ENCODE data around the gene RAB25.

RAB25 gene

GRCh38 chr1:156096640-156097391, 35.9 kb downstream of the RAB25 start:
- TF ChIP-seq, protein P1, sequence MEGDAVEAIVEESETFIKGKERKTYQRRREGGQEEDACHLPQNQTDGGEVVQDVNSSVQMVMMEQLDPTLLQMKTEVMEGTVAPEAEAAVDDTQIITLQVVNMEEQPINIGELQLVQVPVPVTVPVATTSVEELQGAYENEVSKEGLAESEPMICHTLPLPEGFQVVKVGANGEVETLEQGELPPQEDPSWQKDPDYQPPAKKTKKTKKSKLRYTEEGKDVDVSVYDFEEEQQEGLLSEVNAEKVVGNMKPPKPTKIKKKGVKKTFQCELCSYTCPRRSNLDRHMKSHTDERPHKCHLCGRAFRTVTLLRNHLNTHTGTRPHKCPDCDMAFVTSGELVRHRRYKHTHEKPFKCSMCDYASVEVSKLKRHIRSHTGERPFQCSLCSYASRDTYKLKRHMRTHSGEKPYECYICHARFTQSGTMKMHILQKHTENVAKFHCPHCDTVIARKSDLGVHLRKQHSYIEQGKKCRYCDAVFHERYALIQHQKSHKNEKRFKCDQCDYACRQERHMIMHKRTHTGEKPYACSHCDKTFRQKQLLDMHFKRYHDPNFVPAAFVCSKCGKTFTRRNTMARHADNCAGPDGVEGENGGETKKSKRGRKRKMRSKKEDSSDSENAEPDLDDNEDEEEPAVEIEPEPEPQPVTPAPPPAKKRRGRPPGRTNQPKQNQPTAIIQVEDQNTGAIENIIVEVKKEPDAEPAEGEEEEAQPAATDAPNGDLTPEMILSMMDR (IDR thresholded peaks at IDR 0.05; ENCODE audit: low read depth, low read length, missing control alignments) = peak; percentile 97
- DNase-seq (ENCODE audit: low read depth) = peak; percentile 87
- H3K4me3 ChIP-seq (ENCODE audit: low read depth, low read length) = no peak overlapping the region; the same call in 1 of the 2 replicates

DNA sequence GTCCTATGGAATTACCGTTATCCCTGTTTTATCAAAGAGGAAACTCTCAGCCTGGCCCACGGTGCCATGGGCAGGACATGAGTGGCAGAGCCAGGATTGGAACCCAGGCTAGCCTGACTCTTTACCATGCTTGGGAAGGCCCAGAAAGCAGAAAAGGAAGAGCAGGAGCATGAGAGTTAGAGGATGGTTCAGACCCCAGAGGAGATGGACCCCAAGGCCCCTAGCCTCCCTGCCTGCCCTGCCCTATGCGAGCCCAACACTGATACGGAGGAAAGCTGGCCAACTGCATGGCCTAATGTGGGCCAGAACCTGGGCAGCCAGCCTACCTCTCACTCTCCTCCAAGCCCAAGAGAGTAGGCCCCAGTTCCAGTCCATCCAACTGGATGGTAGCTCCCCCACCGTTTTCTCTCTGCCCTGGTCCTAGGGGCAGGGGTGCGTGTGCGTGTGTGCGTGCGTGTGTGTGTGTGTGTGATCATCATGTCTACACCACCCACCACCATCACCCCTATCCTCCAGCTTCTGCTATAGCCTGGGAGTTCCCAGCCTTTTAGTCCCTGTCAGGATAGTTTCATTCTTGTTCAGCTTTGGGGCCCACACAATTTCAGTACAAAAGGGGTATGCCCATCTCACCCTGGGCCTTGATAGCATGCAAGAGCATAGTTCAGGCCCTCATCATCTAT, 36.7 kb downstream of the RAB25 start:
- H3K4me3 ChIP-seq (ENCODE audit: low read depth, low read length) = no peak overlapping the region
- DNase-seq (ENCODE audit: low read depth) = peak; percentile 60
- TF ChIP-seq, protein P1 (IDR thresholded peaks at IDR 0.05; ENCODE audit: low read depth, low read length, missing control alignments) = no peak

GRCh38 chr1:156098784-156099183, 37.8 kb downstream of the RAB25 start:
- TF ChIP-seq, protein P1 (IDR thresholded peaks at IDR 0.05; ENCODE audit: low read depth, low read length, missing control alignments) = no peak
- DNase-seq (ENCODE audit: low read depth) = no peak
- no peak overlapping the region for H3K4me3 ChIP-seq (ENCODE audit: low read depth, low read length)

DNA sequence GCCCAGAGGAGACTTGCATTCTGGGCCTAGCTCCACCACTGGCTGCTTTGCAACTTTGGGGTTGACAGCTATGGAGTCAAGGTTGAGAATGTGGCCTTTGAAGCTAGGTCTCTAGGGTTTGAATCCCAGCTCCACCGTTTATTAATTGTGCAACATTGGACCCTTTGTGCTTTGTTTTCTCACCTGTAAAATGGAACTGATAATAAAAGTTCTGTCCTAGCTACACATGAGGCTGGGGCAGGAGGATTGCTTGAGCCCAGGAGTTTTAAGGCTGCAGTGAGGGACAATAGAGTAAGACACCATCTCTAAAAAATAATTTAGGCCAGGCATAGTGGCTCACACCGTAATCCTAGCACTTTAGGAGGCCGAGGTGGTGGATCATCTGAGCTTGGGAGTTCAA, 38.3 kb downstream of the RAB25 start:
- no peak for DNase-seq (ENCODE audit: low read depth)
- no peak overlapping the region for H3K4me3 ChIP-seq (ENCODE audit: low read depth, low read length)
- TF ChIP-seq, protein P1 (IDR thresholded peaks at IDR 0.05; ENCODE audit: low read depth, low read length, missing control alignments) = no peak

GRCh38 chr1:156100205-156100995, 39.4 kb downstream of the RAB25 start:
- no peak overlapping the region for H3K4me3 ChIP-seq (ENCODE audit: low read depth, low read length)
- TF ChIP-seq, protein P1 (IDR thresholded peaks at IDR 0.05; ENCODE audit: low read depth, low read length, missing control alignments) = no peak
- DNase-seq (ENCODE audit: low read depth) = no peak

GRCh38 chr1:156101880-156102279, 40.9 kb downstream of the RAB25 start:
- TF ChIP-seq, protein P1 (IDR thresholded peaks at IDR 0.05; ENCODE audit: low read depth, low read length, missing control alignments) = no peak
- H3K4me3 ChIP-seq (ENCODE audit: low read depth, low read length) = no peak overlapping the region
- no peak for DNase-seq (ENCODE audit: low read depth)
